ENCODE data around the gene NNT.
"Not testable (repeated sequence)": the region's sequence is repeated elsewhere in the genome, so short reads cannot be mapped to it uniquely, and the experiment has no call there.

The NNT gene

GRCh38 chr5:43602461-43603343, at the start of gene NNT:
Gene NNT, plus strand, starts transcription at chr5:43603180. Its CDS starts 6,016 bp downstream, at chr5:43609196.
- DNase-seq: no peak

- DNase-seq: no peak
Observed at GRCh38 chr5:43553381-43553780, 49.6 kb upstream of the NNT start.

- DNase-seq: no peak
Observed at GRCh38 chr5:43554497-43554896, 48.5 kb upstream of the NNT start.

- DNase-seq: no peak
Observed at GRCh38 chr5:43555895-43556606, 46.9 kb upstream of the NNT start.

GRCh38 chr5:43556607-43556856, 46.4 kb upstream of the NNT start:
- not testable (repeated sequence) for DNase-seq

GRCh38 chr5:43556857-43557542, 46.0 kb upstream of the NNT start, which contains the start of gene PAIP1:
Gene PAIP1, minus strand, starts transcription at chr5:43557077. Its CDS starts 231 bp downstream, at chr5:43556846.
- peak; percentile 48 for DNase-seq

GRCh38 chr5:43560128-43560527, 42.9 kb upstream of the NNT start:
- peak; percentile 28 for DNase-seq

GRCh38 chr5:43561356-43561755, 41.6 kb upstream of the NNT start:
- no peak for DNase-seq

GRCh38 chr5:43563321-43563720, 39.7 kb upstream of the NNT start:
- no peak for DNase-seq

GRCh38 chr5:43564289-43564850, 38.6 kb upstream of the NNT start:
- DNase-seq: no peak

- no peak for DNase-seq
Observed at GRCh38 chr5:43565043-43565442, 37.9 kb upstream of the NNT start.

- DNase-seq: no peak
Observed at GRCh38 chr5:43567967-43568366, 35.0 kb upstream of the NNT start.

GRCh38 chr5:43569236-43569746, 33.7 kb upstream of the NNT start:
- no peak for DNase-seq

- DNase-seq: no peak
Observed at GRCh38 chr5:43570450-43571158, 32.4 kb upstream of the NNT start.

GRCh38 chr5:43571237-43571636, 31.7 kb upstream of the NNT start:
- DNase-seq: no peak

GRCh38 chr5:43572357-43572756, 30.6 kb upstream of the NNT start:
- DNase-seq: no peak

- no peak for DNase-seq
Observed at GRCh38 chr5:43573058-43573457, 29.9 kb upstream of the NNT start.

- DNase-seq: not testable (repeated sequence)
Observed at GRCh38 chr5:43580402-43581210, 22.4 kb upstream of the NNT start.

- no peak for DNase-seq
Observed at GRCh38 chr5:43581398-43581797, 21.6 kb upstream of the NNT start.

- no peak for DNase-seq
Observed at GRCh38 chr5:43582082-43583005, 20.6 kb upstream of the NNT start.
